Measurements from ENCODE around the gene RAD21L1.

Gene RAD21L1

GRCh38 chr20:1196634-1197033 is 29.2 kb upstream of the RAD21L1 start:
- no peak for DNase-seq (ENCODE audit: low spot score)
- POLR2A ChIA-PET (ENCODE audit: low non-redundant PET): no interaction called here
- TF ChIP-seq CTCF (conservative IDR thresholded peaks at IDR 0.05; ENCODE audit: low read depth): no peak
- H3K27ac ChIP-seq: no peak overlapping the region
- CTCF ChIA-PET: interaction anchor here (0.8 kb wide), 1 partner anchor 12 kb away, joined by 3 read pairs; no protein-coding TSS in a partner anchor

- ChIA-PET POLR2A (ENCODE audit: low non-redundant PET) (no interaction called here), CTCF (no interaction called here)
- no peak for DNase-seq (ENCODE audit: low spot score)
- H3K27ac ChIP-seq: no peak overlapping the region
- no peak for TF ChIP-seq CTCF (conservative IDR thresholded peaks at IDR 0.05; ENCODE audit: low read depth)
Measured at GRCh38 chr20:1197801-1198200, 28.0 kb upstream of the RAD21L1 start.

GRCh38 chr20:1198751-1199150 is 27.1 kb upstream of the RAD21L1 start:
- no peak for TF ChIP-seq CTCF (conservative IDR thresholded peaks at IDR 0.05; ENCODE audit: low read depth)
- no peak for DNase-seq (ENCODE audit: low spot score)
- no peak overlapping the region for H3K27ac ChIP-seq
- ChIA-PET POLR2A (ENCODE audit: low non-redundant PET) (no interaction called here), CTCF (no interaction called here)

- ChIA-PET POLR2A (ENCODE audit: low non-redundant PET) (no interaction called here), CTCF (interaction anchor here (0.6 kb wide), 1 partner anchor 103 kb away, joined by 3 read pairs; no protein-coding TSS in a partner anchor)
- no peak for DNase-seq (ENCODE audit: low spot score)
- no peak for TF ChIP-seq CTCF (conservative IDR thresholded peaks at IDR 0.05; ENCODE audit: low read depth)
- no peak overlapping the region for H3K27ac ChIP-seq
Measured at GRCh38 chr20:1199212-1199873, 26.5 kb upstream of the RAD21L1 start.

GRCh38 chr20:1199964-1200363 is 25.9 kb upstream of the RAD21L1 start:
- POLR2A ChIA-PET (ENCODE audit: low non-redundant PET): no interaction called here
- CTCF ChIA-PET: interaction anchor here (0.6 kb wide), 1 partner anchor 103 kb away, joined by 3 read pairs; no protein-coding TSS in a partner anchor
- DNase-seq (ENCODE audit: low spot score): no peak
- no peak for TF ChIP-seq CTCF (conservative IDR thresholded peaks at IDR 0.05; ENCODE audit: low read depth)
- H3K27ac ChIP-seq: no peak overlapping the region

- CTCF ChIA-PET: interaction anchor here (0.6 to 1.0 kb wide), 2 partner anchors 264 to 436 kb away, joined by 3 to 4 read pairs; no protein-coding TSS in a partner anchor
- POLR2A ChIA-PET (ENCODE audit: low non-redundant PET): interaction anchor here (0.6 kb wide), 2 partner anchors 9 to 56 kb away, joined by 3 read pairs; no protein-coding TSS in a partner anchor
Measured at GRCh38 chr20:1202762-1203504, 22.9 kb upstream of the RAD21L1 start, which contains the start of gene C20orf202. Gene C20orf202, plus strand, starts transcription at chr20:1203454. Its CDS starts 132 bp downstream, at chr20:1203586.

More at GRCh38 chr20:1202762-1203504, 22.9 kb upstream of the RAD21L1 start, which contains the start of gene C20orf202:
- TF ChIP-seq CTCF (conservative IDR thresholded peaks at IDR 0.05; ENCODE audit: low read depth): no peak
- DNase-seq (ENCODE audit: low spot score): no peak
- no peak within 1 kb of the TSS for H3K27ac ChIP-seq

Data from RWPE1 (cell line).